Measurements from ENCODE around the gene CCDC92B. TPM values are rescaled to one million over a fixed set of nuclear protein-coding genes. Genes with fewer than 3 reads are reported as not detected.

CCDC92B gene
- total and polyA plus RNA-seq, 2 of the 4 experiments (the other 2 are of a cell fraction) = not detected

DNA sequence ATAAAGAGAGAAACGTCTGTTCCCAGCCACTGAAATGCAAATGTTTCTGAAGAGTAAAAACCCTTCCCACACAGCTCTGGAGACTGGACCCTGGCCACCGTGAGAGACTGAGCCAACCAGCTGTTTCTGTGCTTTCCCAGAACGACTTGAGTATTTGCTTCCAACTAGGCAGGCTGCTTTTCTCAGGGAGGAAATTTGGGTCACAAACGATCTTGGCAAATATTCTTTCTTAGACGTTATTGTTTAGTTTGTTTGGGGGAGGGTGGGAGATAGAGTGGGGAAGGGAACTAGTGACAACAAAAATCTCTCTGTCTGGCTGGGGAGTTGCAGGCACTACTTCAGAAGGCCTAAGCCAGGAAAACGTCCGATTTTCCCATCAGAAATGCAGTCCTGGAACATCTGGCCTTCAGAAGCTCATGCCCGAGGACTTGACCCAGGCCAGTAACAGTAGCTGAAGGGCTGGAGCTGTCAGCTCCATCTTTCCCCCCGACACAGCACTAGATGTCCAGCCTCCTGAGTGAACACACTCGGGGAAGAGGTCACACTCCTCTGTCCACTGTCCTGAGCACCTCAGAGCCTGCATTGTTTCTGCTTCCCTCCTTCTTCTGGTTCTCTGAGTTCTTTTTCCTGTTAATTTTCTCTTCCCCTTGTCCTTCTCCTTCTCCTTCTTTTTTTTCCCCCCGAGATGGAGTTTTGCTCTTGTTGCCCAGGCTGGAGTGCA lies 4.0 kb downstream of the CCDC92B start:
- Histone ChIP-seq H2BK20ac (ENCODE audit: low read depth, low read length) (no peak overlapping the region), H3K4ac (ENCODE audit: low read depth, low read length) (no peak overlapping the region), H3K56ac (ENCODE audit: extremely low read depth, insufficient read depth, low read length) (no peak overlapping the region), H4K5ac (ENCODE audit: low read depth, low read length) (no peak overlapping the region), H2AK5ac (ENCODE audit: low read depth, low read length) (no peak overlapping the region), H3K27ac (ENCODE audit: insufficient read depth, low read length) (no peak overlapping the region), H3K14ac (replicated peaks; ENCODE audit: low read depth, low read length) (no peak overlapping the region), H2AK9ac (replicated peaks; ENCODE audit: low read depth, low read length, poor library complexity) (no peak overlapping the region), H2BK120ac (ENCODE audit: low read depth, low read length) (no peak overlapping the region), H3K79me1 (ENCODE audit: low read depth in 1 of 2, low read length in 2 of 2) (no peaks in the 10 kb centered on the region), H2BK5ac (ENCODE audit: low read depth, low read length, poor library complexity, severe bottlenecking) (no peak overlapping the region), H3K27me3 (ENCODE audit: control insufficient read depth, insufficient read depth, low read length) (peaks cover 43% of the 10 kb centered on the region), H3K4me1 (ENCODE audit: control insufficient read depth, insufficient read depth, low read length) (no peaks in the 10 kb centered on the region), H3K36me3 (ENCODE audit: control insufficient read depth, insufficient read depth, low read length) (no peaks in the 10 kb centered on the region), H3K9ac (ENCODE audit: low read depth, low read length) (no peak overlapping the region), H3K9me3 (ENCODE audit: control insufficient read depth, insufficient read depth, low read length) (peaks cover 4% of the 10 kb centered on the region), H2BK15ac (ENCODE audit: low read depth, low read length) (no peak overlapping the region), H3K4me2 (ENCODE audit: low read depth, low read length) (no peak overlapping the region), H3K18ac (ENCODE audit: low read depth, low read length) (no peak overlapping the region), H3K9me1 (ENCODE audit: insufficient read depth, low read length) (no peaks in the 10 kb centered on the region), H3K4me3 (ENCODE audit: insufficient read depth, low read depth, low read length) (no peak overlapping the region), H4K20me1 (ENCODE audit: insufficient read depth, low read length) (peaks cover 2% of the 10 kb centered on the region; the same call in 1 of the 2 replicates), H3K23ac (ENCODE audit: low read depth, low read length) (no peak overlapping the region), H4K8ac (ENCODE audit: low read depth in 2 of 2, low read length in 2 of 2) (no peak overlapping the region), H4K91ac (ENCODE audit: insufficient read depth, low read depth, low read length) (no peak overlapping the region), H2AFZ (replicated peaks; ENCODE audit: low read length, poor library complexity) (no peak overlapping the region)
- in situ Hi-C loops (cut with MboI; ENCODE audit: low sequenced_read_pairs) = no loop called here
- no TSS peak for BruUV-seq (replicated peaks)
- intact Hi-C loops (cut with micrococcal nuclease) = no loop called here
- DNase-seq = no peak
- dilution Hi-C loops (cut with HindIII; ENCODE audit: low sequenced_read_pairs, unreplicated experiment) = no loop called here
- CTCF ChIA-PET = no interaction called here
- 0% methylated on average over 2 of the region's 11 CpGs; no CpG with 5 or more reads in 1 of the 2 experiments for WGBS, 2 experiments (ENCODE audit: extremely low coverage in 2 of 2, insufficient read length in 1 of 2)
- TF ChIP-seq, protein P1, sequence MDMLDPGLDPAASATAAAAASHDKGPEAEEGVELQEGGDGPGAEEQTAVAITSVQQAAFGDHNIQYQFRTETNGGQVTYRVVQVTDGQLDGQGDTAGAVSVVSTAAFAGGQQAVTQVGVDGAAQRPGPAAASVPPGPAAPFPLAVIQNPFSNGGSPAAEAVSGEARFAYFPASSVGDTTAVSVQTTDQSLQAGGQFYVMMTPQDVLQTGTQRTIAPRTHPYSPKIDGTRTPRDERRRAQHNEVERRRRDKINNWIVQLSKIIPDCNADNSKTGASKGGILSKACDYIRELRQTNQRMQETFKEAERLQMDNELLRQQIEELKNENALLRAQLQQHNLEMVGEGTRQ (IDR thresholded peaks at IDR 0.05; ENCODE audit: low read depth, low read length) = no peak
- no peak for TF ChIP-seq MAFK (IDR thresholded peaks at IDR 0.05; ENCODE audit: low read depth, low read length)
- TF ChIP-seq SMC3 (IDR thresholded peaks at IDR 0.05; ENCODE audit: low read depth, low read length) = no peak
- no peak for TF ChIP-seq MXI1 (IDR thresholded peaks at IDR 0.05; ENCODE audit: borderline replicate concordance, low read depth, low read length)
- TF ChIP-seq FOS (IDR thresholded peaks at IDR 0.05; ENCODE audit: low read depth, low read length) = no peak
- TF ChIP-seq BHLHE40 (IDR thresholded peaks at IDR 0.05; ENCODE audit: low read depth, low read length) = no peak
- ATAC-seq (ENCODE audit: low read depth) = no peak
- POLR2A ChIA-PET (ENCODE audit: unreplicated experiment) = no interaction called here

All from IMR-90 (cell line).